Sigmoid colon (tissue), 7 donors: Measurements from ENCODE around the gene CCSER1. TPM values are rescaled to one million over a fixed set of nuclear protein-coding genes. Genes with fewer than 3 reads are reported as not detected.

Experiments
- DNase-seq: peaks from one replicate; pipeline ENCODE4 v3.0.0-alpha.2; 2019
- H3K27ac ChIP-seq, 4 donors: fragments of 200-600 bp; sonication (generic); one replicate each; pipeline ENCODE4 v1.5.1; 2016 to 2019; ENCODE audit warnings: mild to moderate bottlenecking in 1 of 4
- H3K27me3 ChIP-seq, 3 donors: fragments of 200-600 bp; sonication (generic); one replicate each; pipeline ENCODE4 v1.5.1; 2019; ENCODE audit warnings: mild to moderate bottlenecking in 1 of 3
- H3K36me3 ChIP-seq, 4 donors: fragments of 200-600 bp; sonication (generic); one replicate each; pipeline ENCODE4 v1.5.1; 2016 to 2019
- H3K4me1 ChIP-seq, 4 donors: fragments of 200-600 bp; sonication (generic); one replicate each; pipeline ENCODE4 v1.5.1; 2017 to 2019
- H3K4me3 ChIP-seq, 4 donors: fragments of 200-600 bp; sonication (generic); one replicate each; pipeline ENCODE4 v1.5.1; 2017 to 2019; ENCODE audit warnings: mild to moderate bottlenecking in 2 of 4, moderate library complexity in 1 of 4
- H3K9me3 ChIP-seq, 4 donors: fragments of 200-600 bp in 3 of 4; sonication (generic) in 3 of 4; one replicate each; pipeline versions ENCODE4 v1.5.1 to v1.6.1; 2013 to 2019
- EP300 ChIP-seq, 4 donors: sonication (generic); formaldehyde crosslinking; IDR thresholded peaks; one replicate each; pipeline ENCODE4 v1.6.1; 2017; ENCODE audit warnings: antibody characterized with exemption in 4 of 4
- POLR2A ChIP-seq, 2 donors: fragments of 450-650 bp; IDR thresholded peaks; one replicate each; pipeline ENCODE4 v1.6.1; 2016; ENCODE audit warnings: antibody characterized with exemption in 2 of 2, mild to moderate bottlenecking in 2 of 2, moderate library complexity in 2 of 2
- POLR2AphosphoS5 ChIP-seq, 4 donors: sonication (generic); formaldehyde crosslinking; IDR thresholded peaks; one replicate each; pipeline ENCODE4 v1.6.1; 2017; ENCODE audit warnings: antibody characterized with exemption in 4 of 4
- WGBS, 2 donors: extraction: QIAGEN DNeasy Blood & Tissue Kit; methylation state at CpG; one replicate each; pipeline ENCODE4 v1.1.7; 2013; 5-methylcytosine and 5-hydroxymethylcytosine counted together
- intact Hi-C: fragments of 100-400 bp; cut with DNase I; formaldehyde crosslinking; loops from one replicate; pipeline ENCODE4 v1.15.1; 2023
- polyA plus RNA-seq, 3 donors: library from polyadenylated mRNA; stranded (reverse); fragments of 200-250 nt; gene quantifications; one replicate each; pipeline ENCODE4 v1.2.3, GENCODE V29; 2013
- total RNA-seq, 4 donors: library from RNA; depleted of rRNA; stranded (reverse); fragments of >200 nt; gene quantifications; one replicate each; pipeline ENCODE4 v1.1.0, GENCODE V29; 2016
- TF ChIP-seq, protein P1 (sequence below), 4 experiments: fragments of 450-650 bp in 3 of 4; fragments of 200-600 bp in 1 of 4; IDR thresholded peaks; one replicate each; pipeline ENCODE4 v1.5.1; 2016 to 2019; ENCODE audit warnings: antibody characterized with exemption in 4 of 4, mild to moderate bottlenecking in 3 of 4, moderate library complexity in 2 of 4
- donor health status: healthy with polysubstance abuse.
- donor health status: Bipolar disorder and iron deficiency.
- donor health status: healthy.

The CCSER1 gene
- total and polyA plus RNA-seq, 7 donors = 1.6 to 7.2 (median 4.2) TPM

DNA sequence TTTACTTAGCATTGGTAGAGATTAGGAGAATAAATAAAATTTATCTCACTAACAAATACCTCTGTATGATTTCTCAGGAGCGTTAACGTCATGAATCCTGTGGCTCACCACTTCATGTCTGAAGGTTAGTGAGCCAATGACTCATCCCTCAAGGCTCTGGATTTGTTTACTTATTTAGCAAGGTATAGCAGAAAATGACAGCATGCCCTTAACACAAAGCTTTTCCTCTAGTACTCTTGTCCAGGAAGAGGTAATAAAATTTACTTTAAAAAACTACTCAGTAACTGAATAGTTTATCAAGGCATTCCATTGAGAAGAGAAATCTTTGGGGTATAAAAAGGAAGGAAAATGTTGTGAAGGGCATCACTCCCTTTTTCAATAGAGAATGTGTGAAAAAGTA is 823.8 kb downstream of the CCSER1 start:
- 14 to 54% methylated on average over 2 of the region's 2 CpGs for WGBS, 2 donors

DNA sequence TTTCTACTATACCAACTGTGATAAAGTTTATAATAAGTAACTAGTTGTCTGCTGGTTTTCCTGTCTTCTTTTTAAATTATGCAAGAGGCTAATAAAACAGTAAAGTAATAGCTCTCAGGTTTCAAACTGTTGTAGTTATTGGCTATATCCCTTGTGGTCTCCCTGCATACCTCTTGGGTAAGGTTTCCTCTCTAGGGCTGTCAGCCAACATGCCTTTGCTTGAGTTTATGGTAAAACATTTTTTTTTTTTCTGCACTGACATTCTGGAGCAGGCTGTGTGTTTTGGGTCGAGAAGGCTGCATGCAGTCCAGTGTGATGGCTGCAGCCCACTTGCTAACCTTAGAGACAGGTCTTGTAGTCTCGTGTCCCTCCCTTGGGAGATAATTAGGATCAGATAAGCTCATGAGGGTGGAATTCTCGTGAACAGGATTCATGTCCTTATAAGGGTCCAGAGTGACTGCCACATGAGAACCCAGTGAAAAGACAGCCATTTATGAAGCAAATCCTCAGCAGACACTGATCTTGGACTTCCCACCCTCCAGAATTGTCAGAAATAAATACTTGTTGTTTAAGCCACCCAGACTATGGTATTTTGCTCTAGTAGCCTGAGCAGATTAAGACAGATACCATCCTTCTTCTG is 831.2 kb downstream of the CCSER1 start:
- intact Hi-C loops = no loop called here
- Histone ChIP-seq H3K4me3 (no peak overlapping the region), H3K9me3 (no peaks in the 10 kb centered on the region), H3K36me3 (no peaks in the 10 kb centered on the region), H3K27ac (no peak overlapping the region), H3K4me1 (peaks cover 0 to 7% (median 0%) of the 10 kb centered on the region in 4 donors), H3K27me3 (no peaks in the 10 kb centered on the region)
- TF ChIP-seq EP300 (IDR thresholded peaks at IDR 0.05) = no peak
- TF ChIP-seq, protein P1, sequence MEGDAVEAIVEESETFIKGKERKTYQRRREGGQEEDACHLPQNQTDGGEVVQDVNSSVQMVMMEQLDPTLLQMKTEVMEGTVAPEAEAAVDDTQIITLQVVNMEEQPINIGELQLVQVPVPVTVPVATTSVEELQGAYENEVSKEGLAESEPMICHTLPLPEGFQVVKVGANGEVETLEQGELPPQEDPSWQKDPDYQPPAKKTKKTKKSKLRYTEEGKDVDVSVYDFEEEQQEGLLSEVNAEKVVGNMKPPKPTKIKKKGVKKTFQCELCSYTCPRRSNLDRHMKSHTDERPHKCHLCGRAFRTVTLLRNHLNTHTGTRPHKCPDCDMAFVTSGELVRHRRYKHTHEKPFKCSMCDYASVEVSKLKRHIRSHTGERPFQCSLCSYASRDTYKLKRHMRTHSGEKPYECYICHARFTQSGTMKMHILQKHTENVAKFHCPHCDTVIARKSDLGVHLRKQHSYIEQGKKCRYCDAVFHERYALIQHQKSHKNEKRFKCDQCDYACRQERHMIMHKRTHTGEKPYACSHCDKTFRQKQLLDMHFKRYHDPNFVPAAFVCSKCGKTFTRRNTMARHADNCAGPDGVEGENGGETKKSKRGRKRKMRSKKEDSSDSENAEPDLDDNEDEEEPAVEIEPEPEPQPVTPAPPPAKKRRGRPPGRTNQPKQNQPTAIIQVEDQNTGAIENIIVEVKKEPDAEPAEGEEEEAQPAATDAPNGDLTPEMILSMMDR (IDR thresholded peaks at IDR 0.05) = no peak
- no peak for TF ChIP-seq POLR2AphosphoS5 (IDR thresholded peaks at IDR 0.05)
- no peak for TF ChIP-seq POLR2A (IDR thresholded peaks at IDR 0.05)
- no peak for DNase-seq
- WGBS, 2 donors = 70 to 79% methylated on average over 3 of the region's 3 CpGs

More for the DNA sequence above, 823.8 kb downstream of the CCSER1 start:
- no peak overlapping the region for H3K27ac ChIP-seq
- DNase-seq = no peak
- intact Hi-C loops = no loop called here
- peaks cover 0 to 14% (median 0%) of the 10 kb centered on the region in 4 donors for H3K4me1 ChIP-seq
- no peaks in the 10 kb centered on the region for H3K27me3 ChIP-seq
- H3K4me3 ChIP-seq = no peak overlapping the region
- no peaks in the 10 kb centered on the region for H3K36me3 ChIP-seq
- no peaks in the 10 kb centered on the region for H3K9me3 ChIP-seq
- TF ChIP-seq POLR2A (IDR thresholded peaks at IDR 0.05) = no peak
- TF ChIP-seq, protein P1 (IDR thresholded peaks at IDR 0.05) = no peak
- TF ChIP-seq POLR2AphosphoS5 (IDR thresholded peaks at IDR 0.05) = no peak
- TF ChIP-seq EP300 (IDR thresholded peaks at IDR 0.05) = no peak

DNA sequence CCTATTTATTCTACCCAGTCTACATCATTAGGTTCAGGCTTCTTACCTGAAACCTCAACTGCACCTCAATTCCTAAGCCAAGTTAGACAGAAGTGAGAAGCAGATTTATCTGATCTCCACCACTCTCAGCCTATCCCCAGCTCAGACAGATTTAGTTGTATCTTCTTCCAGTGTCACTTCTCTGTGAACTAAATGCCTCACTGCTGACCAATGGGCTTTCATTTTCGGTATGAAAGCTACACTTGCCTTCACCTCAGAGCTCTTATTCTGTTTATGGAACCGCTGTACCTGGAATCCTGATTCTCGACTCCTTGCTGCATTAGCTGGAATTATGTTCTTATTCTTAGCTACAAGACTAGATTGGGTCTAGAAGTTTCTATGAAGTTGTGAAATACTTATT is 833.2 kb downstream of the CCSER1 start:
- H3K9me3 ChIP-seq = no peaks in the 10 kb centered on the region
- TF ChIP-seq POLR2AphosphoS5 (IDR thresholded peaks at IDR 0.05) = no peak
- TF ChIP-seq, protein P1 (IDR thresholded peaks at IDR 0.05) = no peak
- TF ChIP-seq POLR2A (IDR thresholded peaks at IDR 0.05) = no peak
- TF ChIP-seq EP300 (IDR thresholded peaks at IDR 0.05) = no peak
- intact Hi-C loops = no loop called here
- 92 to 93% methylated on average over 3 of the region's 3 CpGs for WGBS, 2 donors
- H3K4me1 ChIP-seq = peaks cover 0 to 7% (median 0%) of the 10 kb centered on the region in 4 donors
- DNase-seq = no peak
- H3K4me3 ChIP-seq = no peak overlapping the region
- H3K27me3 ChIP-seq = no peaks in the 10 kb centered on the region
- H3K27ac ChIP-seq = no peak overlapping the region
- no peaks in the 10 kb centered on the region for H3K36me3 ChIP-seq

DNA sequence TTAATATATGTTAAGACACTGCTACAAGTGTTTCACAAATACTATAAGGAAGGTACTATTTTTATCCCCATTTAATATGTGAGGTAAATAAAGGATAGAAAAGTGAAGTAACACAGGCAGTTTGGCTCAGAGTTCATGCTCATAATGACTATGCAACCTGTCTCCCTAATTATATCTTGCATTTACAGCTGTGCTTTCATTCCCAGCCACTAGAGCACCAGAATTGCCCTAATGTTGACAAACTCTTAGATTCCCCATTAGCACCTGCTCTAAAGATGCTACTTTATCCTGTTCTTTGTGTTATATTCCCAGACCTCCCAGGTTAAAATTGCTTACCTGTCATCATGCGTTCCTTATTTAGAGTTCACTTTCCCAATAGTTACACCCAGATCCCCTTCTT is 833.6 kb downstream of the CCSER1 start:
- H3K27ac ChIP-seq = no peak overlapping the region
- no peak overlapping the region for H3K4me3 ChIP-seq
- H3K27me3 ChIP-seq = no peaks in the 10 kb centered on the region
- 94 to 97% methylated on average over 1 of the region's 1 CpG for WGBS, 2 donors
- intact Hi-C loops = no loop called here
- no peaks in the 10 kb centered on the region for H3K9me3 ChIP-seq
- no peak for DNase-seq
- TF ChIP-seq, protein P1 (IDR thresholded peaks at IDR 0.05) = no peak
- TF ChIP-seq EP300 (IDR thresholded peaks at IDR 0.05) (no peak), POLR2AphosphoS5 (IDR thresholded peaks at IDR 0.05) (no peak), POLR2A (IDR thresholded peaks at IDR 0.05) (no peak)
- H3K4me1 ChIP-seq = peaks cover 0 to 7% (median 0%) of the 10 kb centered on the region in 4 donors
- no peaks in the 10 kb centered on the region for H3K36me3 ChIP-seq

DNA sequence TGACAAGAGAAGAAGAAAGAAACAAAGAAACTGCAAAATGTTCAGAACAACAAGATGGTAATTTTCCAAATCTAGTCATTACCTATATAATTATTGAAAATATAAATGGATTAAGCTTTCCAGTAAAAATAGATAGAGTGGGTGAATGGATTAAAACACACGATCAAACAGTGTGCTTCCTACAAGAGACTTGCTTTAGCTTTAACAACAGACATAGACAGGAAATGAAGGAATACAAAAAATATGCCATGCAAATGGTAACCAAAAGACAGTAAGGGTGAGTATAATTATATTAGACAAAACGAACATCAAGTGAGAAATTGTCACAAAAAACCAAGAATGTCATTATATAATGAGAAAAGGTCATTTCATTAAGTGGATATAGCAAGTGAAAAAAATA is 842.8 kb downstream of the CCSER1 start:
- no peaks in the 10 kb centered on the region for H3K27me3 ChIP-seq
- no peaks in the 10 kb centered on the region for H3K9me3 ChIP-seq
- 81 to 84% methylated on average over 2 of the region's 2 CpGs for WGBS, 2 donors
- DNase-seq = no peak
- intact Hi-C loops = no loop called here
- no peaks in the 10 kb centered on the region for H3K36me3 ChIP-seq
- no peak overlapping the region for H3K27ac ChIP-seq
- TF ChIP-seq POLR2AphosphoS5 (IDR thresholded peaks at IDR 0.05) (no peak), POLR2A (IDR thresholded peaks at IDR 0.05) (no peak), EP300 (IDR thresholded peaks at IDR 0.05) (no peak)
- TF ChIP-seq, protein P1 (IDR thresholded peaks at IDR 0.05) = no peak
- no peaks in the 10 kb centered on the region for H3K4me1 ChIP-seq
- no peak overlapping the region for H3K4me3 ChIP-seq
